ENCODE results near the gene FABP6.

FABP6 gene

GRCh38 chr5:160263326-160263855 lies 34.1 kb downstream of the FABP6 start:
- no peak for DNase-seq

DNA sequence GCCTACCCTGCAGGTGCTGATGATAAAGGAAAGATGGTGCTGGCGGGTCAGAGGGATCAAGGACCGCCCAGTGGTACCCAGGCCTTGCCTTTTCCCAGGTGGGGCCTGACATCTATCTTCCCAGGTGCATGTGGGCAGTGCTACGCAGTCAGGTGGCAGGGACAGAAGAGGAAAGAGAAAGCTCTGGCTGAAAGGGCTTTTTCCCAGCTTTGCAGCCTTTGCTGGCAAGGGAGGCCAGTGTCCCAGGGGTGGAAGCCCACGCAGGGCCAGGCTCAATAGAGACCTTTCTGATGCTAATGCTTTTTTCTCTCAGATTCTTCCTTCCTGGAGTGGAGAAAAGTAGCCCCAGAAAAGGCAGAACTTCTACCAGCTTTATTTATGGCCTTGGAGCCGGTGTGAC lies 36.7 kb downstream of the FABP6 start:
- no peak for DNase-seq

DNA sequence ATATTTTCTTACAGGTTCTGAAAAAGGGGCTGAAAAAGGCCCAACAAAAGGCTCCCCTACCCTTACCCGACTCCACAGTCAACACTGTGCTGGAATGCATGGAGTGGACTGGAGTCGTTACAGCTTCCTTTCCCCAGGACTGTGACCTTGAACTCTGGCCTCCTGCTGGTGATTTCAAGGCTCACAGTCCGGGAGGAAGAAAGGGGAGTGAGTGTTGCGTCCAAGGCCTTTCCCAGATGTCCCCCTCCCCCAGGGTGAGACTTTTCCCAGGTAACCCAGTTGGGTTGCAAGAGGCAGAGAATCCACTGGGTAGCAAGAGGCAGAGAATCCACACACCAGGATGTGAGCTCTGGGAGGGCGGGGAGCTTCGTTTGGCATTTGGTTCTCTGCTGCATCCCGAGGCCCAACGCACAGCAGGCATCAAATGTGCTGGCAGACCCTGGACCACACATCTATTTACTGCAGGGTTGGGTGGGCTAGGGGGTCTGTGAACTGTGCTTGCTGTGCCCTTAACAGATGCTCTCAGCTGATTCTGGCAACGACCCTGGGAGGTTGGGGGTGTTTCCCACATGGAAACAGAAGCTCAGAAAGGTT lies 37.5 kb downstream of the FABP6 start:
- DNase-seq = no peak

DNA sequence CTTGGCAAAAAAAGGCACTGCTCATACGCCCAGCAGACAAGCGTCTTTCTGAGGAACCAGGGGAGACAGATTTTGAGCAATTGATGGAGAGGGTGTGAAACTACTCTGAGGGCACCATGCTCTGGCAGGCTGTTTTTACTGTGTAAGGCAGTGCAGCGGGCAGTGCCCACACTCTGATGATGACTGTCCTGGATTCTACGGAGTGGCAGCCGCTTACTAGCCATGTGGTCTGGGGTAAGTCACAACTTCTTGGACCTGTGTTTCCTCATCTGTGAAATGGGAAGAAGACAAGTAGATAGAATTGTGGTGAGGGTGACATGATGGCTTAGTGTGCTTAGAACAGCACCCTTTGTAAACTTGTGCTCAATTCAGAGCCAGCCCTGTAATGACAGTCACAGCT lies 38.8 kb downstream of the FABP6 start:
- no peak for DNase-seq

DNA sequence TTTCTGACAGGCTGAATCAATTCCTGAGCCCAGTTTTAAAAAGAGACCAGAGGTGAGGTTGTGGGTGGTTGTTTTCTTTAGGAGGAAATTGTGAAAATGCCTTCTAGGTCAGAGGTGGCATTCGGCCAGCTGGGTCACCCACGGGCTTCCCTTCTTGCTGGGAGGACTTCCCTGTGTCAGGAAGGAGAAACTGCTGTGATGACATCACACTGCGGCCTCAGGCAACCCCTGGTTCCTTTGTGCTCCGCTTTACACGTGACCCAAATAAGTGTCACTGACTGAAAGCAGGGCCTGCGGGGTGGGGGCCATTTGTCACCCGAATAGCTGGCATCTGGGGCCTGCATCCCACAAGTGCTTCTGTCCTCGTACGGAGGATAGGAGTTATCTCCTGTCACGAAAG lies 39.7 kb downstream of the FABP6 start:
- no peak for DNase-seq

DNA sequence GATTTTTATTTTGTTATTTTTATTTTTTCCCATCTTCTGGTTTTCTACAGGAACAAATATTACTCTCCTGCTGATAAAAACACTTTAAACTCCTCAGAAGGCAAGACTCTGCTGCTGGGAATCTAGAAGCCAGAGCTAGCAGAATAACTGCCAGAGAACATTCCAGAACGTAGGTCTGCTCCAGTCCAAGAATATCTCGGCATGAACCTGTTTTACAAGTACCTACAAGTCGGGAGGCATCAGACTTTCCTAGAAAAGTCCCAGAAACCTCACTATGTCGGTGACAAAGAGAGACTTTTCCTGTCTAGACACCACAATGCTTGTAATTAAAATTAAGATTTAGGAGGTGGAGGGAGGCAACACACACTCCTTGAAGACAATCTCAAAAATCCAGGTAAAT lies 41.4 kb downstream of the FABP6 start:
- DNase-seq = no peak

GRCh38 chr5:160271396-160271795 lies 42.1 kb downstream of the FABP6 start:
- DNase-seq = peak; percentile 52

GRCh38 chr5:160271836-160272235 lies 42.5 kb downstream of the FABP6 start:
- DNase-seq = no peak

- DNase-seq = no peak
Measured at GRCh38 chr5:160272264-160272663, 43.0 kb downstream of the FABP6 start.

GRCh38 chr5:160272889-160273288 lies 43.6 kb downstream of the FABP6 start:
- DNase-seq = no peak

DNA sequence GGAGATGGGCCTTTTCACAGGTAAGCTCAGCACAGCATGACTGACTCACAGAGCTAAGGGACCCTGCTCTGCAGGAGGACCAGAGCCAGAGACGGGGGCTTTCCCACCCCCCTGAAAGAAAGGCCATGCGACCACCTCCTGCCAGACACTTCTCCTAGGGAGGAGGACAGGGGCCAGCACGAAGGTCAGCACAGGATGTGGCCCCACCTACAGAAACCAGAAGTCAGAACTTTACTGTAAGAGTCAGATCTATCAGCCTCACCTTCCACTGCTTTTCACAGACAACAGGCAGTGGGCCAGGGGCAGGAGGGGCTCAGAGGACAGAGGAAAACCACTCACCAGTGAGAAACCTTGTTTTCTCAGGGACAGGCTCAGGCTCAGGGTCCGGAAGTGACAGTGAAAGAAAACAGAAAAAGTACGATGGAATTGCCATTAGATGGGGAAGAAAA lies 45.2 kb downstream of the FABP6 start:
- no peak for DNase-seq

DNA sequence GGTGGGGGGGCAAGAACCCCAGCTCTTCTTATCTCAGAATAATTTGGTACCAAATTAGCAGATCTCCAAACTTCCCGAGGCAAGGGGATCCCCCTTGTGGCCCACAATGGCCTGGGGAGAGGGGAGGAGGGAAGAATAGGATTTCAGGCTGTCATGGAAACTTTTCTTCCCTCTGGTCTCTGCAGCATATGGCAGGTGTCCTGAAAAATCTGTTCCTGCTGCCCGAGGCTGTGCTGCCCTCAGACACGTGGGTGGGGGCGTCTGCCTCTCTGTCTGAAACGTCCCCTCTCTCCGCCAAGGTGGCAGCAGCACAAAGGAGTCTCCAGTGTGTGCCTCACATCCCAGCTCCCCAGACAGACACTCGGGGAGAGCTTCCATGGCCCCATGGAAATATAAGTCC lies 49.0 kb downstream of the FABP6 start:
- DNase-seq = no peak

- no peak for DNase-seq
Measured at GRCh38 chr5:160280384-160281095, 51.2 kb downstream of the FABP6 start.

GRCh38 chr5:160281275-160281674 lies 52.0 kb downstream of the FABP6 start:
- no peak for DNase-seq

- no peak for DNase-seq
Measured at GRCh38 chr5:160284291-160284873, 55.1 kb downstream of the FABP6 start.

- DNase-seq = no peak
Measured at GRCh38 chr5:160285316-160285715, 56.0 kb downstream of the FABP6 start.

DNA sequence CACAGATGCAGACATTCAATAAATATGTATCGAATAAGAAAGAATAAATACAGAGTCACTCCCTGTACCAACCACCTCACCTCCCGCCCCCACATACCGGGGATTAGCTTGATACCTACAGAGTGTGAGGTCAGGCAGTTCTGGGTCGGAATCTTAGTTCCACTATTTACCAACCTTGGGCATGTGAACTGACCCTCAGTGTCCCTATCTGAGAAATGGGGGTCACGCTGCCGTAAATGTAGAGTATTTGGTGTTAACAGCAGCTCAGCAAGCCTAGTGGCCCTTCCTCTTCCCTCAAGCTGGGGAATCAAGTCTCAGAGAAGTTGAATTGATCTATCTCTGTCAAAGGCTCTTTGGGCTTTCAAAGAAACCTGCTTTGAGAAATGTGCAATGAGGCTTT lies 57.6 kb downstream of the FABP6 start:
- DNase-seq = no peak

DNA sequence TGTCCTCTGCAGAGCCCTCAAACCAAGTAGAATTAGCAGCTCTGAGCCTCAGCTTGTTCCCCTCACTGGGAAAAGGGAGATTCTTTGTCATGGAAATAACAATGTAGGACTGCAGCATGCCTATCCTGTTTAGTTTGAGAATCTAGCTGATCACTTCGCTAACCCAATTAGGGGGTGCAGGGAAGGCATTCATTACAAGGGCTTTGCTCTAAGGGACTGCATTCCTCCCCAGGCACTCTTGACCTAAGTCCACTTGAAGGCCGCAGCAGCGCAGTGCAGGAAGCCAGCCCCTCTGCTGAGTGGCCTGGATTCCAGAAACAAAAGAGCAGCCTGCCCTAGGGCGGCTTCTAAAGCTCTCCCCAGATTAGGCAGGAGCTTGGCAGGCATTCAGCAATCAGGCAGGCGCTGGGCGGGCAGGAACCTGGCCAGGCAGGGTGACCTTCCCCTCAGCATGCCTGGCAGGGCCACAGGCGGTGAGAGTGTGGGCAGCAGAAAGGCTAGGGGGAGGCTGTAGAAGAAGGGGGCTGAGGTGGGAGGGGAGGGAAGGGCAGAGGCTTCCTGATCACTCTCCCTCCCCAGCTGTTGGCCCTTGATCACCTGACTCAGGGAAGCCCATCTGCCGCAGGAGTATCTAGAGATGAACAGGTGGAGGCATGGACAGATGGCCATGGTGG lies 58.2 kb downstream of the FABP6 start:
- no peak for DNase-seq
